SK-N-SH (cell line): ENCODE measurements around the gene PCNX1.

ENCODE experiments used
- CHD2 ChIP-seq: fragments of 150-350 bp; IDR thresholded peaks from 2 replicates; pipeline ENCODE4 v1.6.1; 2018; ENCODE audit warnings: low read length; ENCODE audit not compliant: partially characterized antibody
- EP300 ChIP-seq, 2 experiments: IDR thresholded peaks; 2 replicates each; pipeline versions ENCODE4 v1.4.0 to v1.6.1; 2012; ENCODE audit warnings: borderline replicate concordance in 1 of 2, low read depth in 1 of 2, low read length in 1 of 2
- GABPA ChIP-seq: IDR thresholded peaks from 2 replicates; pipeline ENCODE4 v1.4.0; 2012; ENCODE audit warnings: low read depth, mild to moderate bottlenecking
- POLR2AphosphoS5 ChIP-seq: IDR thresholded peaks from 2 replicates; pipeline ENCODE4 v1.6.1; 2012; ENCODE audit warnings: low read depth, low read length
- TAF1 ChIP-seq: IDR thresholded peaks from 2 replicates; pipeline ENCODE4 v1.6.1; 2012; ENCODE audit warnings: low read depth, mild to moderate bottlenecking, low read length, moderate library complexity, borderline replicate concordance
- TCF12 ChIP-seq: IDR thresholded peaks from 2 replicates; pipeline ENCODE4 v1.4.0; 2012
- TF ChIP-seq, protein P1 (sequence below): fragments of 200-600 bp; sonication (generic); IDR thresholded peaks from 2 replicates; pipeline ENCODE4 v1.6.1; 2017; ENCODE audit warnings: antibody characterized with exemption, mild to moderate bottlenecking, moderate library complexity
- TF ChIP-seq, protein P2 (sequence below): IDR thresholded peaks from 2 replicates; pipeline ENCODE4 v1.6.1; 2012; ENCODE audit warnings: mild to moderate bottlenecking, low read depth, low read length, moderate library complexity
- TF ChIP-seq, protein P3 (sequence below): fragments of 150-350 bp; IDR thresholded peaks from 2 replicates; pipeline ENCODE4 v1.6.1; 2017; ENCODE audit warnings: antibody characterized with exemption, low read length, low read depth, borderline replicate concordance

DNA sequence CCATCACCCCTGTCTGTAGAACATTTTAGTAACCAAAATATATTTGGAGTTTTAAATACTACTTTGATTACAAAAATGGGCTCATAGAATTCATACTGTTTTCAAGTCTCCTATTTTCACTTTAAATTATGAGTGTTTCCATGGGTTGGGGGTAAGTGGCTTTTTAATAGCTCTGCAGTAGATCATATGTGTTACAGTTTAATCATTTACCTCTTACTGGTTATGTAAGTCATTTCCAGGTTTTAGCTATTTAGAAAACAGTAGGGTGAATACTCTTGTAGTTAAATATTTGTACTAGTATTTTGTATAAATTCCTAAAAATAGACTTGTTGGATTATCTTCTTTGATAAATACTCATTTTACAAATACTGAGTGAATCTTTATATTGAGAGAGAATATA, 8.2 kb downstream of the PCNX1 start:
- TF ChIP-seq TAF1 (no peak), POLR2AphosphoS5 (no peak), GABPA (no peak), TCF12 (no peak), CHD2 (no peak), EP300 (IDR thresholded peaks at IDR 0.05; ENCODE audit: borderline replicate concordance in 1 of 2, low read depth in 1 of 2, low read length in 1 of 2) (no peak)
- TF ChIP-seq, protein P1, sequence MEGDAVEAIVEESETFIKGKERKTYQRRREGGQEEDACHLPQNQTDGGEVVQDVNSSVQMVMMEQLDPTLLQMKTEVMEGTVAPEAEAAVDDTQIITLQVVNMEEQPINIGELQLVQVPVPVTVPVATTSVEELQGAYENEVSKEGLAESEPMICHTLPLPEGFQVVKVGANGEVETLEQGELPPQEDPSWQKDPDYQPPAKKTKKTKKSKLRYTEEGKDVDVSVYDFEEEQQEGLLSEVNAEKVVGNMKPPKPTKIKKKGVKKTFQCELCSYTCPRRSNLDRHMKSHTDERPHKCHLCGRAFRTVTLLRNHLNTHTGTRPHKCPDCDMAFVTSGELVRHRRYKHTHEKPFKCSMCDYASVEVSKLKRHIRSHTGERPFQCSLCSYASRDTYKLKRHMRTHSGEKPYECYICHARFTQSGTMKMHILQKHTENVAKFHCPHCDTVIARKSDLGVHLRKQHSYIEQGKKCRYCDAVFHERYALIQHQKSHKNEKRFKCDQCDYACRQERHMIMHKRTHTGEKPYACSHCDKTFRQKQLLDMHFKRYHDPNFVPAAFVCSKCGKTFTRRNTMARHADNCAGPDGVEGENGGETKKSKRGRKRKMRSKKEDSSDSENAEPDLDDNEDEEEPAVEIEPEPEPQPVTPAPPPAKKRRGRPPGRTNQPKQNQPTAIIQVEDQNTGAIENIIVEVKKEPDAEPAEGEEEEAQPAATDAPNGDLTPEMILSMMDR: no peak
- TF ChIP-seq, protein P2, sequence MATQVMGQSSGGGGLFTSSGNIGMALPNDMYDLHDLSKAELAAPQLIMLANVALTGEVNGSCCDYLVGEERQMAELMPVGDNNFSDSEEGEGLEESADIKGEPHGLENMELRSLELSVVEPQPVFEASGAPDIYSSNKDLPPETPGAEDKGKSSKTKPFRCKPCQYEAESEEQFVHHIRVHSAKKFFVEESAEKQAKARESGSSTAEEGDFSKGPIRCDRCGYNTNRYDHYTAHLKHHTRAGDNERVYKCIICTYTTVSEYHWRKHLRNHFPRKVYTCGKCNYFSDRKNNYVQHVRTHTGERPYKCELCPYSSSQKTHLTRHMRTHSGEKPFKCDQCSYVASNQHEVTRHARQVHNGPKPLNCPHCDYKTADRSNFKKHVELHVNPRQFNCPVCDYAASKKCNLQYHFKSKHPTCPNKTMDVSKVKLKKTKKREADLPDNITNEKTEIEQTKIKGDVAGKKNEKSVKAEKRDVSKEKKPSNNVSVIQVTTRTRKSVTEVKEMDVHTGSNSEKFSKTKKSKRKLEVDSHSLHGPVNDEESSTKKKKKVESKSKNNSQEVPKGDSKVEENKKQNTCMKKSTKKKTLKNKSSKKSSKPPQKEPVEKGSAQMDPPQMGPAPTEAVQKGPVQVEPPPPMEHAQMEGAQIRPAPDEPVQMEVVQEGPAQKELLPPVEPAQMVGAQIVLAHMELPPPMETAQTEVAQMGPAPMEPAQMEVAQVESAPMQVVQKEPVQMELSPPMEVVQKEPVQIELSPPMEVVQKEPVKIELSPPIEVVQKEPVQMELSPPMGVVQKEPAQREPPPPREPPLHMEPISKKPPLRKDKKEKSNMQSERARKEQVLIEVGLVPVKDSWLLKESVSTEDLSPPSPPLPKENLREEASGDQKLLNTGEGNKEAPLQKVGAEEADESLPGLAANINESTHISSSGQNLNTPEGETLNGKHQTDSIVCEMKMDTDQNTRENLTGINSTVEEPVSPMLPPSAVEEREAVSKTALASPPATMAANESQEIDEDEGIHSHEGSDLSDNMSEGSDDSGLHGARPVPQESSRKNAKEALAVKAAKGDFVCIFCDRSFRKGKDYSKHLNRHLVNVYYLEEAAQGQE: no peak
- TF ChIP-seq, protein P3, sequence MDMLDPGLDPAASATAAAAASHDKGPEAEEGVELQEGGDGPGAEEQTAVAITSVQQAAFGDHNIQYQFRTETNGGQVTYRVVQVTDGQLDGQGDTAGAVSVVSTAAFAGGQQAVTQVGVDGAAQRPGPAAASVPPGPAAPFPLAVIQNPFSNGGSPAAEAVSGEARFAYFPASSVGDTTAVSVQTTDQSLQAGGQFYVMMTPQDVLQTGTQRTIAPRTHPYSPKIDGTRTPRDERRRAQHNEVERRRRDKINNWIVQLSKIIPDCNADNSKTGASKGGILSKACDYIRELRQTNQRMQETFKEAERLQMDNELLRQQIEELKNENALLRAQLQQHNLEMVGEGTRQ: no peak
